NCI-H2029 treated with DMSO at 0.1 percent for 48 hours (cell line): Measurements from ENCODE around the gene SP8.
A peak's percentile ranks its signal among the peaks of the same experiment; 100 is the strongest.

Source experiments
- DNase-seq: peaks from one replicate; lab custom pipeline; 2025; lab: John Stamatoyannopoulos, UW

The SP8 gene

DNA sequence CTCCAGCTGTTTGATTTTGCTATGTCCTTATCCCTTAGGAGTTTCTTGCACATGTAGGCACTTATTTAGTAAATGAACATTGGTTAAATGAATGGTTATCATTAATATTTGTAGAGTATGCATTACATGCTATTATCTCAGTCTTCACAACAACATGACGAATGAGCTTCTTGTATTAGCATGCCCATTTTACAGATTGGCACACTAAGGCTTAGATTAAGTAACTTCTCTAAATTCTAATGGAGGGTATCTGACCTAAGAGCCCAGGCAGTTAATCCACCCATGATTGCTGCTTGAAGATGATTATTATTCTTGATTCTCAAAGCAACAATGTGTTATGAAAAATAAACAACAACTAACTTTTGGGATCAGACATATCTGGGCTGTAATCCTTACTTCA lies 32.7 kb downstream of the SP8 start:
- DNase-seq, result no peak

DNA sequence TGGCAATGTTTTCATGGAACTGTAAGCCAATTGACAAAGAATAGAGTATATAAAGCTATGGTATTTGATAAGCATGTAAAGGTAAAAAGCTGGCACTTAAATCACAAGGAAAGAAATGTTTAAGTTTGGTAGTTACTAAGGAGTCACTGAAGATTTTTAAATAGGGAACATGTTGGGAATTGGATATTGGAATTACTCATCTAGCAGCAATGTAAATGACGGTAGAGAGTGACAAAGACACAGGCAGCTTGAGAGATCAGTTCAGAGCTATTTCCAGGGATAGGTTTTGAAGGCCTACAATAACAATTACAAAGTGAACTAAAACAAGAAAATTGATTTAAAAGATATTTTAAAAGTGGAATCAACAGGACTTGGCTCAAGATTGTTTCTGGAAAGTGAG lies 36.8 kb downstream of the SP8 start:
- DNase-seq, result no peak

- no peak for DNase-seq
These were observed 37.8 kb downstream of the SP8 start for GRCh38 chr7:20748853-20749252.

GRCh38 chr7:20747001-20747400 lies 39.7 kb downstream of the SP8 start:
- DNase-seq, result no peak

GRCh38 chr7:20745702-20746101 lies 41.0 kb downstream of the SP8 start:
- DNase-seq, result no peak

GRCh38 chr7:20744954-20745446 lies 41.7 kb downstream of the SP8 start:
- peak; percentile 56 for DNase-seq

- DNase-seq, result no peak
These were observed 43.8 kb downstream of the SP8 start for GRCh38 chr7:20742913-20743312.

- DNase-seq, result no peak
These were observed 44.9 kb downstream of the SP8 start for GRCh38 chr7:20741801-20742200.

- no peak for DNase-seq
These were observed 47.9 kb downstream of the SP8 start for GRCh38 chr7:20738518-20739481.

GRCh38 chr7:20737840-20738448 lies 48.7 kb downstream of the SP8 start:
- peak; percentile 50 for DNase-seq

DNA sequence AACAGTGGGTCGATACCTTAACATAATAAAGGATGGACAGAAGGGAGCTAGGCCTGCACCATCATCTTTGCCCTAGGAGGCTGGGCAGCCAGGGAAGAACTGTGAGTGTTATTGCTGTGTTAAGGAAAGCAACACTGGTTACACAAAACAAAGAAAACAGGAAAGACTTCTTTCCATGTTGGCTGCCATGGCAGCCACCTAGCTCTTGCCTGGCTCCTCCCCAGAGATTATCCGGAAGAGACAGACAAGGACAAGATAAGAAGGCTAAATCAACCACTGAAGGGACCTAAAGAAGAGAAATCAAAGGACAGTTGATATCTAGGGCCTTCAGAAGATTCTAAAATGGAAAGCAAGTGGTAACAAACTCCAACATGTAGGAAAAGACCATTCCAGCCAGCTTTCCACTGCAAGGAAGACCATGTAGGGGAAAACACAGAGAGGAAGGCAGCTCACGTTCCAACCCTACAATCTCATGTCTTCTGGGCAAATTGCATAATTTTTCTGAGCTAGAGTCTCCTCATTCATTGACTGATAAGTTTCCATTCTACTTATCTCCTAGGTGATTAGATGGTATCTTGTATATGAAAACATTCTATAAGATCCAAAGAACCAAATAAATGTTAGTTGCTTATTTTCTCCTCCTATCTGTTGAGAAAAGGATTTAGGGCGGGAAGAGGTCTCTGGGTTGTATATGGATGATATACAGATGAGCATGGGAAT lies 51.2 kb downstream of the SP8 start:
- no peak for DNase-seq
